Peyer's patch (tissue), 4 donors: Measurements from ENCODE around the gene MUC6.

Experiments
- CTCF ChIP-seq, 6 experiments: fragments of 450-650 bp in 4 of 6; fragments of 200-600 bp in 2 of 6; sonication (generic) in 1 of 6; IDR thresholded peaks; one replicate each; pipeline ENCODE4 v1.5.1; 2017 to 2019; ENCODE audit warnings: antibody characterized with exemption in 6 of 6, mild to moderate bottlenecking in 3 of 6, moderate library complexity in 1 of 6
- POLR2A ChIP-seq, 2 donors: fragments of 450-650 bp; IDR thresholded peaks; one replicate each; pipeline ENCODE4 v1.5.1; 2017; ENCODE audit warnings: antibody characterized with exemption in 2 of 2, mild to moderate bottlenecking in 2 of 2, moderate library complexity in 2 of 2

GRCh38 chr11:1026163-1026450, 10.4 kb downstream of the MUC6 start:
- TF ChIP-seq CTCF (IDR thresholded peaks at IDR 0.05) (no peak), POLR2A (IDR thresholded peaks at IDR 0.05) (no peak)
